Measurements from ENCODE around the gene SLC25A12.
"Not testable (repeated sequence)": the region's sequence is repeated elsewhere in the genome, so short reads cannot be mapped to it uniquely, and the experiment has no call there.

Gene SLC25A12, protein sequence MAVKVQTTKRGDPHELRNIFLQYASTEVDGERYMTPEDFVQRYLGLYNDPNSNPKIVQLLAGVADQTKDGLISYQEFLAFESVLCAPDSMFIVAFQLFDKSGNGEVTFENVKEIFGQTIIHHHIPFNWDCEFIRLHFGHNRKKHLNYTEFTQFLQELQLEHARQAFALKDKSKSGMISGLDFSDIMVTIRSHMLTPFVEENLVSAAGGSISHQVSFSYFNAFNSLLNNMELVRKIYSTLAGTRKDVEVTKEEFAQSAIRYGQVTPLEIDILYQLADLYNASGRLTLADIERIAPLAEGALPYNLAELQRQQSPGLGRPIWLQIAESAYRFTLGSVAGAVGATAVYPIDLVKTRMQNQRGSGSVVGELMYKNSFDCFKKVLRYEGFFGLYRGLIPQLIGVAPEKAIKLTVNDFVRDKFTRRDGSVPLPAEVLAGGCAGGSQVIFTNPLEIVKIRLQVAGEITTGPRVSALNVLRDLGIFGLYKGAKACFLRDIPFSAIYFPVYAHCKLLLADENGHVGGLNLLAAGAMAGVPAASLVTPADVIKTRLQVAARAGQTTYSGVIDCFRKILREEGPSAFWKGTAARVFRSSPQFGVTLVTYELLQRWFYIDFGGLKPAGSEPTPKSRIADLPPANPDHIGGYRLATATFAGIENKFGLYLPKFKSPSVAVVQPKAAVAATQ

DNA sequence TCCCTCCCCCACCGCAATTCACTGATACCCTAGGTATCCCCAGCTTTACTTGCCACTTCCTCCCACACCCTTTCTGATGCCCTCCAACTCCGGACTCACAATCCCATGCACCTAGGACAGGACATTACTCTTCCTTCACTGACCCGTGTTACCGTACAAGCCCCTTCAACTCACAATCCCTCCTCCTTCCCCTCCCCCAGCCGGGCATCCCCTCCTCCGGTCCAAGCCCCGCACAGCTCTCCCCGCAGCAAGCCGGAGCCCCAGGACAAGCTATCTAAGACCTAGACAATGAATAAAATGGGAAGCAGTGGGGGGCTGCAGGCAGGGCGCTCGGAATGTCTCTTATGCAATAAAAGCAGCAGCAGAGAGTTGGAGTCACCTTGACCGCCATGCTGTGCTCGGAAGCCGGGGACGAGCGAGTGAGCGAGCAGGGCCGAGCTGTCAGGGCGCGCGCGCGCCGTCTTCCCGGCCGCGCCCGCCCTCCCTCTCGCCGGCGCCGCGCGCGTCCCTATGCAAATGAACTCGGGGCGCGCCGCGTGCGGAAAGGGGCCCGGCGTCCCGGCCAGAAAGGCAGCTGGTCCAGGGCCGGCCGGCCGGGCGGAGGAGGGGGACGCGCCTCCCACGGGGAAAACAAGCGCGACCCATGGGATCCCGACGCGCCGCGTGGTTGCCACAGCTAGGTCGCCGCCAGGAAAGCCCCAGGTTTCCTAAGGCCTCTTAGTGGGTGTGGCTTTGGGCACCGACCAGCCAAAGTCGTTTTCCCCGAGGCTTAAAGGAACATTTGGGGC lies at the start of gene SLC25A12:
SLC25A12 (minus strand) TSS at position 421 of the 788 bp plus-strand sequence; CDS start at position 391, 30 bp downstream.
- peak; percentile 87 for DNase-seq (ENCODE audit: low spot score)

DNA sequence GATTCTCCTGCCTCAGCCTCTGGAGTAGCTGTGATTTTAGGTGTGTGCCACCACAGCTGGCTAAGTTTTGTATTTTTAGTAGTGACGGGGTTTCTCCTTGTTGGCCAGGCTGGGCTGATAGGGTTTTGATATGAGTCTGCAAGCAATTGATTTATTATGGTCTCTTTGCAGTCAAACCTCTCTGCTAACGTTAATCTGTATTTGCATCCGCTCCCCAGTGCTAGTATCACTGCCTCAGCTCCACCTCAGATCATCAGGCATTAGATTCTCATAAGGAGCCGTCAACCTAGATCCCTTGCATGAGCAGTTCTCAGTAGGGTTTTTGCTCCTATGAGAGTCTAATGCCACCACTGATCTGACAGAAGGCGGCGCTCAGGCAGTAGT lies 47.3 kb upstream of the SLC25A12 start:
- DNase-seq (ENCODE audit: low spot score): no peak

DNA sequence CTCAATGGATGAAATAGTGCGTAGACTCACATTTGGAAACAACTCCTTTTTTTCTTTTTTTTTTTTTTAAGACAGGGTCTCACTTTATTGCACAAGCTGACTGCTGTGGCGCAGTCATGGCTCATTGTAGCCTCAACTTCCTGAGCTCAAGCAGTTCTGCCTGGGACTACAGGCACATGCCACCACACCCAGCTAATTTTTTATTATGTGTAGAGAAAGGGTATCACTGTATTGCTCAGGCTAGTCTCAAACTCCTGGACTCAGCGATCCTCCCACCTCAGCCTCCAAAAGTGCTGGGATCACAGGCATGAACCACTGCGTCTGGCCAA lies 45.7 kb upstream of the SLC25A12 start:
- DNase-seq (ENCODE audit: low spot score): no peak

DNA sequence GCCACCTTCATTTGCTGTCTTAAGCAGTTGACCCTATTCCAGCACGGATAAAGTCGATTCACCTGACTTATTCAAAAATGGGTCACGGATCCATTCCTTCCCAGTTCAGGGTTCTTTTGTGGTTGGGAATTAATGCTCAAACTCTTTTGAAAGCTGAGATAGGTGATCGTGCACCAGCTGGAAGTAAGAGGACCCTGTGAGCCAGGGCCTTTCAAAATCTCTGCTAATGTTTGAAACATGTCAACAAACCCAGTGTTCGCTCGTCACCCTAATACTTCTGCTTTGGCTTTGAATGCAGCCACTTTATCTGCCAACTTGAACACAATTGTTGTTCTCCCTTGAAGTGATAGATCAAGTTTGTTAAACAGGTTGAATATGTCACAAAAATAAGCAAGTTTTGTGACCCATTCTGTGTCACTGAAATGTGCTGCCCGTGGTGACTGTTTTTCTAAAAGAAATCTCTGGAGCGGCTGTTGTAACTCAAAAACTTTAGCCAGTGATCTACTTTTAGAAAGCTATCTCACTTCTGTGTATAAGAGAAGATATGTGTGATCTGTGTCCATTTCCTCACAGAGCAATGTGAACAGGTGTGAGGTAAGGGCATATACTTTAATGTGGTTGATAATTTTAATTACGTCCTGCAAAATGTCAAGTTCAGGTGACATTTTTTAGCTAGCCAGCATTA lies 45.2 kb upstream of the SLC25A12 start:
- no peak for DNase-seq (ENCODE audit: low spot score)

DNA sequence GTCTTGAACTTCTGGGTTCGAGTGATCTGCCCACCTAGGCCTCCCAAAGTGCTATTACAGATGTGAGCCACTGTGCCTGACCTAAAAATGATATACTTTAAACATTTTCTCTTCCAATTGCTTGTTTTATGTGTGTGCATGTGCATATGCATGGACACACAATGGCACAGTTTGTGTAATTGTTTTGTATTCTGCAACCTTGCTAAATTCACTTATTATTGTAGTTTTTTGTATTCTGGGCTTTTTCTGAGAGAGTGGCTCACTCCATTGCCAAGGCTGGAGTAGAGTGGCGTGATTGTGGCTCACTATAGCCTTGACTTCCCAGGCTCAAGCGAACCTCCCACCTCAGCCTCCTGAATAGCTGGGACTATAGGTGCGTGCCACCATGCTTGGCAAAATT lies 36.3 kb upstream of the SLC25A12 start:
- DNase-seq (ENCODE audit: low spot score): no peak

DNA sequence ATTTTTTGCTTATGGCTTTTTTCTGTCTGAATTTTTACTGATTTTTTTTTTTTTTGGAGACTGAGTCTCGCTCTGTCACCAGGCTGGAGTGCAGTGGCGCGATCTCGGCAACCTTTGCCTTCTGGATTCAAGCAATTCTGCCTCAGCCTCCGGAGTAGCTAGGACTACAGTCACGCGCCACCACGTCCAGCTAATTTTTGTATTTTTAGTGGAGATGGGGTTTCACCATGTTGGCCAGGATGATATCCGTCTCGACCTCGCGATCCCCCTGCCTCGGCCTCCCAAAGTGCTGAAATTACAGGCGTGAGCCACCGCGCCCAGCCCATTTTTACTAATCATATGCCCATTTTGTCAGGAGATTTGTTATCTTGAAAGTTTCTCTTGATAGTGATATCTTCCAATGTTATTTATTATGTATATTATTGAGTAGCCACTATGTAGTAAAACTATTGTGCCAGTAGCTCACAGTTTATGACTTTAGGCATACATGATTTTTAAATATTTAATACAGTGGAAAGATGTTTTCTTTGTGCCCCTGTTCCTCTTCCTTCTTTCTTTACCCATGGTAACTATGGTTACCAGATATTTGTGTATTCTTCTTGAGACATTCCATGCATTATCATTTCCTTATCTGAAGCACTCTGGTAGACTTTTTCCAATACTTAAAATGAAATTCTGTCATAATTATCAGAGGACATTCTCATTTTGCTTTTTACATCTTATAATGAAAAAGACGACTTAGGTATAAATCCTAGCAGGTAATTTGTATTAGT lies 30.3 kb upstream of the SLC25A12 start:
- no peak for DNase-seq (ENCODE audit: low spot score)

DNA sequence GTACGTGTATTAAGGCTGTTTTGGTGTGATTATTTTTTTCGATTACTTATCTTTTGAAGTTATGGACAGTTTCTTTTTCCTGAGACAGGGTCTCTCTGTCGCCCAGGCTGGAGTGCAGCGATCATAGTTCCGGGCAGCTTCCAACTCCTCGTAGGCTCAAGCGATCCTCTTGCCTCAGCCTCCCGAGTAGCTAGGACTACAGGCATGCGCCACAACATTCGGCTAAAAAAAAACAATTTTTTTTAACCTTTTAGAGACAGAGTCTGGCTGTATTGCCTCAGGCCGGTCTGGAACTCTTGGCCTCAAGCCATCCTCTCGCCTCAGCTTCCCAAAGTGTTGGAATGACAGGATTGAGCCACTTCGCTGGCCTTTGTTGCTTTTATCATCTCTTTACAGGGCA lies 29.2 kb upstream of the SLC25A12 start:
- DNase-seq (ENCODE audit: low spot score): no peak

DNA sequence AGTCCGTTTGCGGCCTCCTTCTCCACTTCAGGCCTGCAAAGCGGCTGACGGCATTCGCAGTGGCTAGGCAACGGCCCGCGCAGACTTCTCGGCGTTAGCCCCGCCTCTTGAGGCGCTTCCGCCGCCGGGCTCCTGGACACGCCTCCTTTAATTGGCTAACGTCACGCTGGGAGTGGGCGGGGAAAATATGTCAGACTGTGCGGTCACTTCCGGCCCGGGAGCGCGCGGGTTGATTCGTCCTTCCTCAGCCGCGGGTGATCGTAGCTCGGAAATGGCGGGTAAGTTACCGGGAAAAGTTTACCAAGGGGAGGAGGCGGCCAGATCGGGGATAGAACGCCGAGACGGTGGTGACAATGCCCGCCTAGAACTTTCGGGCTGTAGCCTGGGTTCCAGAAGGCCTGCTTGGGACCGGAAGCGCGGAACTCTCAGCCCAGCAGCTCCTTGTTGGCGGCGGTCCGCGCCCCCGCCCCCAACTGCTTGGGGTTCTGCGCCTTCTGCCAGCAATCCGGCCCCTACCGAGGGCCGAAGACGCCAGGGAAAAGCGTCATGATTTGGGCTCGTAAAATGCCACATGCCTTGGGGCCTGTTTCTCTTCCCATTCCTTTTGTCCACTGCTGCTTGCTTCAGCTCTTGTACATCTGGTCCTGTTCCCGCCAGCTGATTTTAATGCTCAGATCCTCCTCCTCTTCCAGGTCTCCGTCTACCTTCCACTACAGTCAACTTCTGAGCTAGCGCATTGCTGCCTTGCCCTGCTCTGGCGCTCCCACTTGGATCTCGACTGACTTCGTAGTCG lies 28.4 kb upstream of the SLC25A12 start, which contains the start of gene HAT1:
HAT1 (plus strand) TSS at position 232 of the 793 bp plus-strand sequence; CDS start at position 272, 40 bp downstream.
- DNase-seq (ENCODE audit: low spot score): peak; percentile 77

DNA sequence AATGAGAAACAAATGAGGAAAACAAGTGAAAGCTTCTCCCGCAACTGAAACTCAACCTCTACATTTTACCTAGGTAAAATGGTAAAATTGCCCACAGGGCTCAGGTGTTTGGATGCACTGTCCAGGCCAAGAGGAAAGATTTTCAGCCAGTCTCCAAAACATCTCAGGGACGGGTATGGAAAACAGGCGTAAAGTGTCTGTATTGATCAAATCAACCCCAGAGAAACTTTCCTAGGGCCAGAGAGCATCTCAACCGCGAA lies 27.9 kb upstream of the SLC25A12 start:
- no peak for DNase-seq (ENCODE audit: low spot score)

DNA sequence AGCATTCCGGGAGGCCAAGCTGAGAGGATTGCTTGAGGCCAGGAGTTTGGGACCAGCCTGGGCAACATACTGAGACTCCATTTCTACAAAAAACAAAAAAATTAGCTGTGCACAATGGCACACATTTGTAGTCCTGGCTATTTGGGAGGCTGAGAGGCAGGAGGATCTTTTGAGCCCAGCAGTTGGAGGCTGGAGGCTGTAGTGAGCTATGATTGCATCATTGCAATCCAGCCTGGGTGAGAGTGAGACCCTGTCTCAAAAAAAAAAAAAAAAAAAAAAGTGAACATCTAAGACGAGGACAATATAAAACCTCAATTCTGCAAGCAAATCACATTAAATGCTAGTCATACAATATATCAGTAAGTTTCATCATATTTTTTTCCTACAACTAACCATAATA lies 25.4 kb upstream of the SLC25A12 start:
- DNase-seq (ENCODE audit: low spot score): no peak

DNA sequence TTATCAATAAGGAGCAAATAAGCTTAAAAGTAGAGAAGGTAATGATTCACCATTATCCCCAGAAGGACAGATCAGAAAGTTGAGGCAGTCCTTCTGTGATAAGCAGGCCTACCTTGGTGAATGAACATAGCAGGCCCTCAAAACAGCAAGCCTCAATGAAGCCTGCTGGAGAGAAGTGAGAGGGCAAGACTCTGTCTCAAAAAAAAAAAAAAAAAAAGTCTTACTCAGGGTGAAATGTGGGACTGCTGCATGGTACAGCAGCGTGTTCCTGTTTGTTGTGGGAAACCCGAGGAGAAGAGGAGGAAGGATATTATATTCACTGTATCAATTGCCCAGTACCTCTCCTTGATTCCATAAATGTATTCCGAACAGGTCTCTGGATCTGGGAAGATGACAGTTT lies 19.5 kb upstream of the SLC25A12 start:
- no peak for DNase-seq (ENCODE audit: low spot score)

DNA sequence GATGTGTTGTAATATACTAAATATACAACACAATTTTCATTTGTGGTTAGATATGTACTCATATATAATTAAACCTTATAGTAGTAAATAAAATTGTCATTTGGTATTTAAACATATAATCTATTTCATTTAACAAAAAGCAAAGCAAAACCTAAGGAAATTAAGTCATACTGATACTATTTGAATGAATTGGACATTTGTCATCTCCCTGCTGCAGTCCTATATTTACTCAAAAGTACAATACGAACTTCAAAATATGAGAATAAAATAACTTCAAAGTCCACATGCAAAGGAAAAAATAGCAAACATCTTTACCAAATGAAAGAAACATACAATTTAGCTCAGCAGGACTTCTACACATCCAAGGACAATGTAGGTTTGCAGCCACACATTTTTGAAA lies 16.4 kb upstream of the SLC25A12 start:
- no peak for DNase-seq (ENCODE audit: low spot score)

DNA sequence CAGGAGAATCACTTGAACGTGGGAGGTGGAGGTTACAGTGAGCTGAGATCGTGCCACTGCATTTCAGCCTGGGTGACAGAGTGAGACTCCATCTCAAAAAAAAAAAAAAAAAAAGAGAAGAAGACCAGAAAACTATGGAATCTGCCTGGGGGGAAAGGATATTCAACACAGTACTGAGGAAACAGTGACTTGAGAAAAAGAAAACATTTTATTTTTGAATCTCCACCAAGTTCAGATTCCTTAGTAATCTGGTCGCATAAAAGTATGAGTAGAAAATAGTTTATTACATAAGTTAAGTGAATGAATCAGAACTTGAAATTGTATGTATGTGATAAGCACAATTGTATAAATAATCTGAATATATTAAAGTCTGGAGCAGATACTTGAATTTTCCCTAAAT lies 15.2 kb upstream of the SLC25A12 start:
- DNase-seq (ENCODE audit: low spot score): no peak

DNA sequence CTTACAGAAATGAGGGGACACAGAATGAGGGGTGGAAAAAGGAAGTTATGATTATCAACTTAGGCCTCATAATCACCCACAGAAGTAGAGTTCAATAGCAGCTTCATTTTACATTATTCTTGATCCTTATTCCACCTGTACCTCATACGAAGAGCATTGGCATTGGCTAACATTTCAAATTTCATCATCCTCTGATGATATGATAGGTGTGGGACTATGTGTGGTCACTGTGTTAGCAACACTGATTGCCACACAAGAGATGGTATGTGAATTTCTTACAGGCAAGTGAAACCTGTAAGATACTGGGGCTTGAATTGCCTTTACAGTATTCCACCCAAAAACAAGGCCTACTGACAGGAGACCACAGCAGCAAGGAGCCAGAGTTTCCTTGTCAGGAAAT lies 14.2 kb upstream of the SLC25A12 start:
- DNase-seq (ENCODE audit: low spot score): no peak

DNA sequence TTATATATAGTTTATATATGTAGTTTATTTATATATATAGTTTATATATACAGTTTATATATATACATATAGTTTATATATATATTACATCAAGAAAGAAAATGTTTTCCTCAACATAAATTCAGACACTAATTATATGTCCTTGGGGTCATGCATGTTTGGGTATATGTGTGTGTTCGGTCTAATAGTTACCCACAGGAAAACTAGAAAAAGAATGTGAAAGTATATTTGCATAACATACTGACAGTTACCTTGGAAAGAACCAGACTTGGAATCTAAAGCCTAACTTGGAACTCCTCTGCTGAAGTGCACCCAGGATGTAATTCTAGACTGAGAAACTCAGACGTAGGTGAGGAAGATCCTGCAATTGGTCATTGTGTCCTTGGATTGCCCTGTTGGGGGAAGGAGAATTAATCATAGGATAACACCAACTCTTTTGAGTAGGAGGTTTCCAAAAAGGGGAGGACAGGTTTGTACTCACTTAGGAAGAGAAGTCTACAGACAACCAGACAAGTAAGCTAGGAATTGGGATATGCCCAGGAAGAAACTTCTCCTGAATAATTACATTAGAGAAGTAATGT lies 8.9 kb upstream of the SLC25A12 start:
- no peak for DNase-seq (ENCODE audit: low spot score)

DNA sequence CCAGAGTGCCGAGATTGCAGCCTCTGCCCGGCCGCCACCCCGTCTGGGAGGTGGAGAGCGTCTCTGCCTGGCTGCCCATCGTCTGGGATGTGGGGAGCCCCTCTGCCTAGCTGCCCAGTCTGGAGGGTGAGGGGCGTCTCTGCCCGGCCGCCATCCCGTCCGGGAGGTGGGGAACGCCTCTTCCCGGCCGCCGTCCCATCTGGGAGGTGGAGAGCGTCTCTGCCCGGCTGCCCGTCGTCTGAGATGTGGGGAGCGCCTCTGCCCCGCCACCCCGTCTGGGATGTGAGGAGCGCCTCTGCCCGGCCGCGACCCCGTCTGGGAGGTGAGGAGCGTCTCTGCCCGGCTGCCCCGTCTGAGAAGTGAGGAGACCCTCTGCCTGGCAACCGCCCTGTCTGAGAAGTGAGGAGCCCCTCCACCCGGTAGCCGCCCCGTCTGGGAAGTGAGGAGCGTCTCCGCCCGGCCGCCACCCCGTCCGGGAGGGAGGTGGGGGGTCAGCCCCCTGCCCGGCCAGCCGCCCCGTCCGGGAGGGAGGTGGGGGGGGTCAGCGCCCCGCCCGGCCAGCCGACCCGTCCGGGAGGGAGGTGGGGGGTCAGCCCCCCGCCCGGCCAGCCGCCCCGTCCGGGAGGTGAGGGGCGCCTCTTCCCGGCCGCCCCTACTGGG lies 5.7 kb upstream of the SLC25A12 start:
- DNase-seq (ENCODE audit: low spot score): not testable (repeated sequence)

DNA sequence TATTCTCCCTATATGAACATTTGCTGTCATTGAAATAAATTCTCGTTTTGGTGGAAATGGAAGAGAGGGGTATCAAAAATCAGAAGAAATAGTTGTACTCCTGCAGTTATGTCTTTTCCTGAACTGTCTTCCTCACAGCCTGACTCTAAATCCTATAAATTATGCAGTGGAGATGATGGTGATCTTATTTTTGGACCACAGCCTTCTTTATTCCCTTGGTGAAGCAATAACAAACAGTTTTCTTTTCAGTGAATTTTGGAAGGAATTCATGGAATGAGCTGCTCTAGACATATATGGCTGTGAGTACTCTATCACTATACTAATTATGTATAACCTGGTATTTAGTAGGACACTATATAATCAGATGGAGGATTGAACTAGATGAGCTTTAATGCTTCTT lies 1.7 kb upstream of the SLC25A12 start:
- DNase-seq (ENCODE audit: low spot score): no peak

DNA sequence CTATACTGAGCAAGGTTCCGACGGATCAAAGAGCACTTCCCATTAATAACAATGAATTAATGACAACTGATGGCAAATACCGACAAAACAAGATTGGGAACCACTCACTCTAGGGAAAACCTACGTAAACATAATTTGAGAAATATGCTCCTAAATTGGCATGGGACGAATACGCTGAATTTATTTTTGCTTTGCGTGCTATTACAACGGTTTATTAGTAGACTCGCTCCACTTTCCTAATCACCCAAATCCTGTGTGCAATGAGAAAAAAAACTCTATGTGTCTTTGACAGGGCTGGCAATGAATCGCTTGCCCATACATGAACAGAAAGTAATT lies 536 bp upstream of the SLC25A12 start:
- no peak for DNase-seq (ENCODE audit: low spot score)

DNA sequence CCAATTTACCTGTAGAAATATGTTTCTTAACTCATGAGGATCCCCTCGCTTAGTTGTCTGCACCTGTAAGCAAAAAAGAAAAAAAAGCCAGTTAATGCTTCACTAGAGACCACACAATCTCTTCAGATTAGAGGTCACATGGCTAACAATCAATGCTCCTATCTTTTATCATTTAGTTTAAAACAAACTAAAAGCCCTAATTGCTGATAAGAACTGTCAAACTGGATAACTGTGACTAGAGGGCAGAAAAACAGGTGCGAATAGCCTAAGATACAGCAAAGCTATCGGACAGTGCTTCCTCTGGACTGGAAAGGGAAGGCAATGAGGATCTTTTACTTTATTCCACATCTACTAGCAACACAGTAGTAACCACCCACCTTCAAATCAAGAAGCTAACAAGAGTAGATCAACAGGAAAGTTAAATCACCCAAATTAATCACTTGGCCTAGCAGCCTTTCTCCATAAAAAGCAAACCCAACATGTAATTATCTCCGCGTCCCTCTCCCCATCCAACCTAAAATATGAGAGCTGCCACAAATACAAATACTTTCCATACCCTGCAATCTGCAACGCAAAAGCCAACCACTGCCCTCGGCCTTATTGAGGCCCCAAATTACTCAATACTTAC lies 734 bp downstream of the SLC25A12 start:
- peak; percentile 58 for DNase-seq (ENCODE audit: low spot score)

DNA sequence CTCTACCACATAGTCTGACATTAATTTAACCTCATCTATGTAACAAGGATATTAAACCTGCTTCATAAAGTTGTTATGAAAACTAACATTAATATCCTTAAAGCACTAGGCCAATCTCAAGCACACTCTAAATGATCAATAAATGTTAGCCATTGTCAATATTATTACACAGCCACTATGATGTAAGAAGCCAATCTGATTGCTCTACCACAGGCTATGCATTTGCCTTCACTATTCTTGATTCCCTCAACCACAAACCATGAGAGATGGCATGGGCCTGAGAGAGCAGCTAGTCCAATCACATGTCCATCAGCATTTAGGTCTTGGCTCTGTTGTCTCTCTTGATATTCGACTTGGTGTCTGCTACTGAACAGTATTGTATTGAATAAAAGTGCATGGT lies 4.2 kb downstream of the SLC25A12 start:
- no peak for DNase-seq (ENCODE audit: low spot score)
